H9 (cell line): Measurements from ENCODE around the gene KDM2A. TPM values are rescaled to one million over a fixed set of nuclear protein-coding genes. Genes with fewer than 3 reads are reported as not detected.

ENCODE experiments used
- DNase-seq: peaks from one replicate; pipeline ENCODE4 v3.0.0-alpha.2; 2017
- H2AFZ ChIP-seq: one replicate; pipeline ENCODE4 v1.6.1; 2013; ENCODE audit warnings: mild to moderate bottlenecking, low read length, control low read depth, moderate library complexity
- H2AK5ac ChIP-seq: 2 replicates; pipeline ENCODE4 v1.6.1; 2013; ENCODE audit warnings: low read length, control low read depth, mixed read lengths; ENCODE audit not compliant: insufficient read length
- H2BK120ac ChIP-seq: one replicate; pipeline ENCODE4 v1.6.1; 2013; ENCODE audit warnings: low read depth, mild to moderate bottlenecking, low read length, control low read depth, inconsistent platforms; ENCODE audit not compliant: poor library complexity, severe bottlenecking
- H2BK12ac ChIP-seq: 2 replicates; pipeline ENCODE4 v1.6.1; 2013; ENCODE audit warnings: low read length, control low read depth, mixed read lengths, low read depth; ENCODE audit not compliant: insufficient read length
- H2BK15ac ChIP-seq: 2 replicates; pipeline ENCODE4 v1.6.1; 2013; ENCODE audit warnings: low read depth, low read length, control low read depth
- H2BK20ac ChIP-seq: one replicate; pipeline ENCODE4 v1.6.1; 2013; ENCODE audit warnings: low read depth, mild to moderate bottlenecking, low read length, control low read depth, inconsistent platforms; ENCODE audit not compliant: poor library complexity, severe bottlenecking
- H2BK5ac ChIP-seq: 2 replicates; pipeline ENCODE4 v1.6.1; 2013; ENCODE audit warnings: low read length, control low read depth, mixed read lengths; ENCODE audit not compliant: insufficient read length
- H3K14ac ChIP-seq: 2 replicates; pipeline ENCODE4 v1.6.1; 2013; ENCODE audit warnings: low read length, control low read depth; ENCODE audit not compliant: insufficient read depth
- H3K18ac ChIP-seq: 2 replicates; pipeline ENCODE4 v1.6.1; 2013; ENCODE audit warnings: low read depth, mild to moderate bottlenecking, mixed read lengths, low read length, control low read depth; ENCODE audit not compliant: insufficient read length
- H3K23ac ChIP-seq: 2 replicates; pipeline ENCODE4 v1.6.1; 2013; ENCODE audit warnings: low read length, control low read depth, mixed read lengths, low read depth; ENCODE audit not compliant: insufficient read length
- H3K23me2 ChIP-seq: 2 replicates; pipeline ENCODE4 v1.6.1; 2013; ENCODE audit warnings: low read depth, mild to moderate bottlenecking, mixed read lengths, low read length, control low read depth; ENCODE audit not compliant: insufficient read length, poor library complexity, severe bottlenecking
- H3K27ac ChIP-seq: 2 replicates; pipeline ENCODE4 v1.5.1; 2013; ENCODE audit warnings: low read length, control low read depth, mixed read lengths, low read depth; ENCODE audit not compliant: insufficient read length
- H3K27me3 ChIP-seq: 2 replicates; pipeline ENCODE4 v1.6.1; 2013; ENCODE audit warnings: low read length, control low read depth, inconsistent platforms; ENCODE audit not compliant: insufficient read depth
- H3K4ac ChIP-seq: 2 replicates; pipeline ENCODE4 v1.6.1; 2013; ENCODE audit warnings: low read depth, mild to moderate bottlenecking, control low read depth, inconsistent platforms, low read length, moderate library complexity
- H3K4me1 ChIP-seq: 2 replicates; pipeline ENCODE4 v1.6.1; 2013; ENCODE audit warnings: low read length, control low read depth, inconsistent platforms; ENCODE audit not compliant: insufficient read depth
- H3K4me2 ChIP-seq: 2 replicates; pipeline ENCODE4 v1.6.1; 2013; ENCODE audit warnings: low read length, control low read depth, mixed read lengths; ENCODE audit not compliant: insufficient read length, insufficient read depth
- H3K56ac ChIP-seq: 2 replicates; pipeline ENCODE4 v1.6.1; 2013; ENCODE audit warnings: low read depth, mild to moderate bottlenecking, mixed read lengths, low read length, control low read depth; ENCODE audit not compliant: insufficient read length
- H3K79me1 ChIP-seq: 2 replicates; pipeline ENCODE4 v1.6.1; 2013; ENCODE audit warnings: low read depth, mild to moderate bottlenecking, moderate library complexity, low read length, control low read depth, inconsistent platforms; ENCODE audit not compliant: insufficient read depth, poor library complexity, severe bottlenecking
- H3K79me2 ChIP-seq: 2 replicates; pipeline ENCODE4 v1.6.1; 2013; ENCODE audit warnings: low read length, control low read depth, inconsistent platforms; ENCODE audit not compliant: insufficient read depth
- H3K9ac ChIP-seq: 2 replicates; pipeline ENCODE4 v1.6.1; 2013; ENCODE audit warnings: low read length, control low read depth, mixed read lengths; ENCODE audit not compliant: insufficient read length; ENCODE audit errors: extremely low read depth
- H3K9me3 ChIP-seq: one replicate; pipeline ENCODE4 v1.6.1; 2013; ENCODE audit warnings: low read depth, low read length, inconsistent platforms; ENCODE audit not compliant: control insufficient read depth
- H3T11ph ChIP-seq: one replicate; pipeline ENCODE4 v1.6.1; 2013; ENCODE audit warnings: mild to moderate bottlenecking, low read length, control low read depth, inconsistent platforms
- H4K20me1 ChIP-seq: one replicate; pipeline ENCODE4 v1.6.1; 2013; ENCODE audit not compliant: control insufficient read depth, insufficient read length, insufficient read depth
- H4K5ac ChIP-seq: 2 replicates; pipeline ENCODE4 v1.6.1; 2013; ENCODE audit warnings: low read depth, mild to moderate bottlenecking, mixed read lengths, low read length, control low read depth; ENCODE audit not compliant: insufficient read length
- H4K8ac ChIP-seq: replicated peaks from 2 replicates; pipeline ENCODE4 v1.6.1; 2013; ENCODE audit warnings: low read length, control low read depth, mixed read lengths, low read depth; ENCODE audit not compliant: insufficient read length
- H4K91ac ChIP-seq: 2 replicates; pipeline ENCODE4 v1.6.1; 2013; ENCODE audit warnings: low read depth, mild to moderate bottlenecking, moderate library complexity, mixed read lengths, low read length, control low read depth; ENCODE audit not compliant: insufficient read length
- H3K27ac Mint-ChIP-seq, 3 experiments: 2 replicates in 2 of 3; 3 replicates in 1 of 3; pipeline ENCODE4 v1.8.0; 2020 to 2021; ENCODE audit warnings: mixed read lengths in 3 of 3, mild to moderate bottlenecking in 1 of 3, moderate library complexity in 1 of 3
- H3K27me3 Mint-ChIP-seq: 2 replicates; pipeline ENCODE4 v1.8.0; 2021; ENCODE audit warnings: low read depth, mild to moderate bottlenecking, moderate library complexity, mixed read lengths
- H3K36me3 Mint-ChIP-seq, 3 experiments: 2 replicates in 2 of 3; 3 replicates in 1 of 3; pipeline ENCODE4 v1.8.0; 2020 to 2021; ENCODE audit warnings: low read depth in 3 of 3, mixed read lengths in 3 of 3; ENCODE audit not compliant: insufficient read depth in 1 of 3
- H3K4me1 Mint-ChIP-seq, 2 experiments: 2 replicates each; pipeline ENCODE4 v1.8.0; 2020; ENCODE audit warnings: mixed read lengths in 2 of 2
- H3K4me3 Mint-ChIP-seq, 2 experiments: 2 replicates in 1 of 2; 3 replicates in 1 of 2; pipeline ENCODE4 v1.8.0; 2020 to 2021; ENCODE audit warnings: mild to moderate bottlenecking in 2 of 2, mixed read lengths in 2 of 2, moderate library complexity in 1 of 2
- H3K9me3 Mint-ChIP-seq, 2 experiments: 2 replicates in 1 of 2; 3 replicates in 1 of 2; pipeline ENCODE4 v1.8.0; 2020; ENCODE audit warnings: mild to moderate bottlenecking in 2 of 2, mixed read lengths in 2 of 2, moderate library complexity in 1 of 2
- WGBS: extraction: QIAGEN DNeasy Blood & Tissue Kit; methylation state at CpG from one replicate; pipeline ENCODE4 v1.1.7; 2013; ENCODE audit warnings: missing lambda C conversion rate, low lambda C conversion rate, mixed read lengths; ENCODE audit not compliant: insufficient read length; ENCODE audit errors: extremely low coverage; 5-methylcytosine and 5-hydroxymethylcytosine counted together
- total RNA-seq: library from RNA; stranded (reverse); gene quantifications from 2 replicates; pipeline ENCODE4 v1.2.1, GENCODE V29; 2021
- TF ChIP-seq, protein P1 (sequence below): fragments of 200-600 bp; sonication (generic); conservative IDR thresholded peaks from 3 replicates; pipeline ENCODE4 v1.8.0; 2021; ENCODE audit warnings: antibody characterized with exemption, mild to moderate bottlenecking

The KDM2A gene
- total RNA-seq, 1 experiment from 2014 or later: 85.9 TPM

DNA sequence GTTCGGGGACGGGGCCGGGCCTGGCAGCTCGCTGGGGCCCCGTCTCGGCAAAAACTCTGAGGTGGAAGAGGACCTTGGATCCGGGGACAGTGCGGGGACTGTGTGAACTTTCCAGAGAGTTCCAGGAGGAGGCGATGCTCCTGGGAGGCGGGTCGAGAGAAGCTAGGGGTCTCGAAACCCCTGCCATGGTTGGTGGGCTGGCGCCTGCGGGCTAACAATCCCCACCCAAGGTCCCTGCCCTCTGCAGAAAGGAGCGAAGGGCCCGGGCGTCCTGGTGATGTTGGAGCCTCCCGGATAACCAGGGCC, 142.5 kb downstream of the KDM2A start:
- Histone ChIP-seq H3K14ac (no peak overlapping the region), H4K5ac (no peak overlapping the region), H4K20me1 (no peaks in the 10 kb centered on the region), H4K91ac (no peak overlapping the region), H3K9ac (no peak overlapping the region), H3K4me2 (peak overlapping the region; percentile 94), H2AFZ (no peak overlapping the region), H3K18ac (no peak overlapping the region), H2BK120ac (no peak overlapping the region), H3K79me1 (no peaks in the 10 kb centered on the region), H3K4me1 (no peaks in the 10 kb centered on the region), H2BK12ac (no peak overlapping the region), H3K4ac (no peak overlapping the region), H2AK5ac (no peak overlapping the region), H3K27me3 (no peaks in the 10 kb centered on the region; the same call in 1 of the 2 replicates), H2BK20ac (no peak overlapping the region), H3T11ph (no peak overlapping the region), H3K56ac (no peak overlapping the region), H2BK5ac (no peak overlapping the region), H3K23me2 (peaks cover 6% of the 10 kb centered on the region), H3K79me2 (no peaks in the 10 kb centered on the region), H3K9me3 (no peaks in the 10 kb centered on the region), H3K27ac (no peak overlapping the region), H2BK15ac (no peak overlapping the region), H4K8ac (no peak overlapping the region), H3K23ac (no peak overlapping the region)
- H3K9me3 Mint-ChIP-seq: no peaks in the 10 kb centered on the region
- H3K36me3 Mint-ChIP-seq: peaks cover 5 to 11% (median 8%) of the 10 kb centered on the region in 3 experiments; a peak in 6 of 7 replicates
- peak overlapping the region; percentile 21 to 68 for H3K4me3 Mint-ChIP-seq
- TF ChIP-seq, protein P1, sequence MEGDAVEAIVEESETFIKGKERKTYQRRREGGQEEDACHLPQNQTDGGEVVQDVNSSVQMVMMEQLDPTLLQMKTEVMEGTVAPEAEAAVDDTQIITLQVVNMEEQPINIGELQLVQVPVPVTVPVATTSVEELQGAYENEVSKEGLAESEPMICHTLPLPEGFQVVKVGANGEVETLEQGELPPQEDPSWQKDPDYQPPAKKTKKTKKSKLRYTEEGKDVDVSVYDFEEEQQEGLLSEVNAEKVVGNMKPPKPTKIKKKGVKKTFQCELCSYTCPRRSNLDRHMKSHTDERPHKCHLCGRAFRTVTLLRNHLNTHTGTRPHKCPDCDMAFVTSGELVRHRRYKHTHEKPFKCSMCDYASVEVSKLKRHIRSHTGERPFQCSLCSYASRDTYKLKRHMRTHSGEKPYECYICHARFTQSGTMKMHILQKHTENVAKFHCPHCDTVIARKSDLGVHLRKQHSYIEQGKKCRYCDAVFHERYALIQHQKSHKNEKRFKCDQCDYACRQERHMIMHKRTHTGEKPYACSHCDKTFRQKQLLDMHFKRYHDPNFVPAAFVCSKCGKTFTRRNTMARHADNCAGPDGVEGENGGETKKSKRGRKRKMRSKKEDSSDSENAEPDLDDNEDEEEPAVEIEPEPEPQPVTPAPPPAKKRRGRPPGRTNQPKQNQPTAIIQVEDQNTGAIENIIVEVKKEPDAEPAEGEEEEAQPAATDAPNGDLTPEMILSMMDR: peak; percentile 33; the same call in 2 of the 3 replicates
- no peak for DNase-seq
- no CpG with 5 or more reads among the region's 18 CpGs for WGBS
- H3K27ac Mint-ChIP-seq: no peak overlapping the region
- peaks cover 44% of the 10 kb centered on the region for H3K27me3 Mint-ChIP-seq
- H3K4me1 Mint-ChIP-seq: peaks cover 18 to 20% of the 10 kb centered on the region in 2 experiments
